Measurements from ENCODE around the gene FOXB2. TPM values are rescaled to one million over a fixed set of nuclear protein-coding genes. Genes with fewer than 3 reads are reported as not detected.

Gene FOXB2
- total and polyA plus RNA-seq, 2 donors (not counting 3 experiments of a cell fraction or from before 2014, with no cell fraction given): not detected

DNA sequence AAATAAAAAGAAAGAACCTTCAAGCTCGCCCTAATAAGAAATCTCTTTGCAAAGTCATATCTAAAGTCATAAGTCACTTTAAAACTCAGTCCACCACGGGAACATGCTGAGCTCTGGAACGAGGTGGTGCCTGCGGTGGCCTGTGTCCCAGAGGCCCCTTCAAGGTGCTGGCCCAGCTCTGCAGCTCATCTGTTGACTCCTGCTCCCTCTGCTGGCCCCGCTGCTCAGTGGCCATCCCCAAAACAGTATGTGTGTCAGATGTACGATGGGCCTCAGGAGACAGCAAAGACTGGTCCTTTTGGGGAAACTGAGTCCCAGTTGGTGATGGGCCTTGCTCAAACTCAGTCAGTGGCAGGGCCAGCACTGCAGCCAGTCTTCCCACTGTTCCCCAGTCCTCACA, 22.8 kb upstream of the FOXB2 start:
- no peak overlapping the region for H3K4me3 ChIP-seq (replicated peaks in 1 of 3; ENCODE audit: insufficient read depth in 1 of 3, low read depth in 1 of 3, low read length in 3 of 3)
- intact Hi-C loops (cut with micrococcal nuclease) (no loop called here), dilution Hi-C loops (cut with MboI; ENCODE audit: extremely low pct_ligation_motif_present, low sequenced_read_pairs) (no loop called here)
- H3K79me2 ChIP-seq (ENCODE audit: control insufficient read depth, insufficient read depth, low read length): no peaks in the 10 kb centered on the region
- no peak overlapping the region for H3K27ac ChIP-seq (ENCODE audit: insufficient read depth, low read depth, low read length)
- no peak overlapping the region for H3K4me2 ChIP-seq (ENCODE audit: insufficient read depth, low read length)
- no peak for TF ChIP-seq POLR2AphosphoS5 (IDR thresholded peaks at IDR 0.05; ENCODE audit: insufficient read depth, low read depth, low read length)
- TF ChIP-seq, protein P1, sequence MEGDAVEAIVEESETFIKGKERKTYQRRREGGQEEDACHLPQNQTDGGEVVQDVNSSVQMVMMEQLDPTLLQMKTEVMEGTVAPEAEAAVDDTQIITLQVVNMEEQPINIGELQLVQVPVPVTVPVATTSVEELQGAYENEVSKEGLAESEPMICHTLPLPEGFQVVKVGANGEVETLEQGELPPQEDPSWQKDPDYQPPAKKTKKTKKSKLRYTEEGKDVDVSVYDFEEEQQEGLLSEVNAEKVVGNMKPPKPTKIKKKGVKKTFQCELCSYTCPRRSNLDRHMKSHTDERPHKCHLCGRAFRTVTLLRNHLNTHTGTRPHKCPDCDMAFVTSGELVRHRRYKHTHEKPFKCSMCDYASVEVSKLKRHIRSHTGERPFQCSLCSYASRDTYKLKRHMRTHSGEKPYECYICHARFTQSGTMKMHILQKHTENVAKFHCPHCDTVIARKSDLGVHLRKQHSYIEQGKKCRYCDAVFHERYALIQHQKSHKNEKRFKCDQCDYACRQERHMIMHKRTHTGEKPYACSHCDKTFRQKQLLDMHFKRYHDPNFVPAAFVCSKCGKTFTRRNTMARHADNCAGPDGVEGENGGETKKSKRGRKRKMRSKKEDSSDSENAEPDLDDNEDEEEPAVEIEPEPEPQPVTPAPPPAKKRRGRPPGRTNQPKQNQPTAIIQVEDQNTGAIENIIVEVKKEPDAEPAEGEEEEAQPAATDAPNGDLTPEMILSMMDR (IDR thresholded peaks at IDR 0.05; ENCODE audit: extremely low read depth in 1 of 2, insufficient read depth in 1 of 2, low read depth in 1 of 2, low read length in 2 of 2): peak; percentile 23 to 61
- no peak for TF ChIP-seq POLR2A (IDR thresholded peaks at IDR 0.05; ENCODE audit: low read depth, low read length)
- TF ChIP-seq MYC (IDR thresholded peaks at IDR 0.05; ENCODE audit: low read depth, low read length): no peak
- no peak for TF ChIP-seq GATA2 (IDR thresholded peaks at IDR 0.05; ENCODE audit: insufficient read depth, insufficient read length, low read depth, low read length)
- TF ChIP-seq, protein P2, sequence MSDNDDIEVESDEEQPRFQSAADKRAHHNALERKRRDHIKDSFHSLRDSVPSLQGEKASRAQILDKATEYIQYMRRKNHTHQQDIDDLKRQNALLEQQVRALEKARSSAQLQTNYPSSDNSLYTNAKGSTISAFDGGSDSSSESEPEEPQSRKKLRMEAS (IDR thresholded peaks at IDR 0.05; ENCODE audit: insufficient read depth, insufficient read length): no peak
- ChIA-PET POLR2A (no interaction called here), CTCF (interaction anchor here (0.6 to 8.0 kb wide), 14 partner anchors 8 to 241 kb away, joined by 3 to 210 read pairs (median 6); no protein-coding TSS in a partner anchor)
- H3K9ac ChIP-seq (replicated peaks; ENCODE audit: extremely low read depth, insufficient read depth, low read length): no peak overlapping the region
- H3K36me3 ChIP-seq (ENCODE audit: control insufficient read depth in 2 of 2, extremely low read depth in 1 of 2, insufficient read depth in 2 of 2, low read length in 2 of 2): no peaks in the 10 kb centered on the region
- DNase-seq (ENCODE audit: low read depth, low spot score) (no peak), FAIRE-seq (no peak)
- H3K9me1 ChIP-seq (replicated peaks; ENCODE audit: control insufficient read depth, extremely low read depth, insufficient read depth, low read length): no peaks in the 10 kb centered on the region
- no peaks in the 10 kb centered on the region for H3K4me1 ChIP-seq (ENCODE audit: control insufficient read depth, extremely low read depth, insufficient read depth, low read length)
- no peak overlapping the region for H2AFZ ChIP-seq (ENCODE audit: low read depth, low read length)
- no peaks in the 10 kb centered on the region for H4K20me1 ChIP-seq (replicated peaks; ENCODE audit: control insufficient read depth, extremely low read depth, insufficient read depth, low read length)
- peaks cover 2 to 7% of the 10 kb centered on the region in 2 experiments for H3K27me3 ChIP-seq (ENCODE audit: control insufficient read depth in 2 of 2, insufficient read depth in 2 of 2, low read length in 2 of 2)
- BruUV-seq (replicated peaks): no TSS peak
- H3K9me3 ChIP-seq (replicated peaks; ENCODE audit: control insufficient read depth, insufficient read depth, low read length): no peaks in the 10 kb centered on the region

DNA sequence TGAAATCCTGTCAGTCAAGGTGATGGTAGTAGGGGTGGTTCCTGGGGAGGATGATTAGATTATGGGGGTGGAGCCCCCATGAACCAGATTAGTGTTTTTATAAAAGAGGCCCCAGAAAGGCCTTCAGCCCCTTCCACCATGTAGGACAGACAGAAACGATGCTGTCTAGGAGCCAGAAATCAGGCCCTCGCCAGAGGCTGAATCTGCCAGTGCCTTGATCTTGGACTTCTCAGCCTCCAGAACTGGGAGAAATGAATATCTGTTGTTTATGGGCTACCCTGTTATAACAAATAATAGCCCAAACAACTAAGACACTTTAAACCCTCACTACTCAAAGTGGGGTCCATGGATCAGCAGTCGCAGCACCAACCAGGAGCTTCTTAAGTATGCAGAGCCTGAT, 20.2 kb upstream of the FOXB2 start:
- Histone ChIP-seq H3K9me3 (replicated peaks; ENCODE audit: control insufficient read depth, insufficient read depth, low read length) (no peaks in the 10 kb centered on the region), H3K36me3 (ENCODE audit: control insufficient read depth in 2 of 2, extremely low read depth in 1 of 2, insufficient read depth in 2 of 2, low read length in 2 of 2) (no peaks in the 10 kb centered on the region), H4K20me1 (replicated peaks; ENCODE audit: control insufficient read depth, extremely low read depth, insufficient read depth, low read length) (no peaks in the 10 kb centered on the region), H3K79me2 (ENCODE audit: control insufficient read depth, insufficient read depth, low read length) (no peaks in the 10 kb centered on the region), H2AFZ (ENCODE audit: low read depth, low read length) (no peak overlapping the region), H3K4me1 (ENCODE audit: control insufficient read depth, extremely low read depth, insufficient read depth, low read length) (no peaks in the 10 kb centered on the region), H3K27me3 (ENCODE audit: control insufficient read depth in 2 of 2, insufficient read depth in 2 of 2, low read length in 2 of 2) (peaks cover 2 to 7% of the 10 kb centered on the region in 2 experiments), H3K9ac (replicated peaks; ENCODE audit: extremely low read depth, insufficient read depth, low read length) (no peak overlapping the region), H3K9me1 (replicated peaks; ENCODE audit: control insufficient read depth, extremely low read depth, insufficient read depth, low read length) (no peaks in the 10 kb centered on the region), H3K4me3 (replicated peaks in 1 of 3; ENCODE audit: insufficient read depth in 1 of 3, low read depth in 1 of 3, low read length in 3 of 3) (no peak overlapping the region), H3K27ac (ENCODE audit: insufficient read depth, low read depth, low read length) (no peak overlapping the region), H3K4me2 (ENCODE audit: insufficient read depth, low read length) (no peak overlapping the region)
- CTCF ChIA-PET: interaction anchor here (8.0 kb wide), 1 partner anchor 189 kb away, joined by 210 read pairs; no protein-coding TSS in a partner anchor
- BruUV-seq (replicated peaks): no TSS peak
- TF ChIP-seq MYC (IDR thresholded peaks at IDR 0.05; ENCODE audit: low read depth, low read length) (no peak), FOS (IDR thresholded peaks at IDR 0.05; ENCODE audit: borderline replicate concordance, insufficient read depth, low read length) (no peak), POLR2AphosphoS5 (IDR thresholded peaks at IDR 0.05; ENCODE audit: insufficient read depth, low read depth, low read length) (no peak), EZH2 (IDR thresholded peaks at IDR 0.05; ENCODE audit: borderline replicate concordance, low read depth, low read length, severe bottlenecking) (no peak), JUN (IDR thresholded peaks at IDR 0.05; ENCODE audit: borderline replicate concordance, insufficient read depth, insufficient read length, low read depth) (no peak), POLR2A (IDR thresholded peaks at IDR 0.05; ENCODE audit: low read depth, low read length) (no peak), GATA2 (IDR thresholded peaks at IDR 0.05; ENCODE audit: insufficient read depth, insufficient read length, low read depth, low read length) (no peak)
- TF ChIP-seq, protein P1 (IDR thresholded peaks at IDR 0.05; ENCODE audit: extremely low read depth in 1 of 2, insufficient read depth in 1 of 2, low read depth in 1 of 2, low read length in 2 of 2): no peak
- TF ChIP-seq, protein P2 (IDR thresholded peaks at IDR 0.05; ENCODE audit: insufficient read depth, insufficient read length): no peak
- intact Hi-C loops (cut with micrococcal nuclease): no loop called here
- DNase-seq (ENCODE audit: low read depth, low spot score): no peak
- POLR2A ChIA-PET: no interaction called here
- dilution Hi-C loops (cut with MboI; ENCODE audit: extremely low pct_ligation_motif_present, low sequenced_read_pairs): no loop called here
- no peak for FAIRE-seq
